Tongue (tissue), 2 donors: ENCODE data around the gene GULP1. TPM values are rescaled to one million over a fixed set of nuclear protein-coding genes. Genes with fewer than 3 reads are reported as not detected.

Experiments used
- DNase-seq: peaks from one replicate; pipeline ENCODE4 v3.0.0-alpha.2; 2015
- total RNA-seq: library from RNA; depleted of rRNA; stranded (reverse); fragments of >200 nt; gene quantifications from one replicate; pipeline ENCODE4 v1.2.3, GENCODE V29; 2014

Gene GULP1
- total RNA-seq, 1 donor from 2014 or later: 62.0 TPM

DNA sequence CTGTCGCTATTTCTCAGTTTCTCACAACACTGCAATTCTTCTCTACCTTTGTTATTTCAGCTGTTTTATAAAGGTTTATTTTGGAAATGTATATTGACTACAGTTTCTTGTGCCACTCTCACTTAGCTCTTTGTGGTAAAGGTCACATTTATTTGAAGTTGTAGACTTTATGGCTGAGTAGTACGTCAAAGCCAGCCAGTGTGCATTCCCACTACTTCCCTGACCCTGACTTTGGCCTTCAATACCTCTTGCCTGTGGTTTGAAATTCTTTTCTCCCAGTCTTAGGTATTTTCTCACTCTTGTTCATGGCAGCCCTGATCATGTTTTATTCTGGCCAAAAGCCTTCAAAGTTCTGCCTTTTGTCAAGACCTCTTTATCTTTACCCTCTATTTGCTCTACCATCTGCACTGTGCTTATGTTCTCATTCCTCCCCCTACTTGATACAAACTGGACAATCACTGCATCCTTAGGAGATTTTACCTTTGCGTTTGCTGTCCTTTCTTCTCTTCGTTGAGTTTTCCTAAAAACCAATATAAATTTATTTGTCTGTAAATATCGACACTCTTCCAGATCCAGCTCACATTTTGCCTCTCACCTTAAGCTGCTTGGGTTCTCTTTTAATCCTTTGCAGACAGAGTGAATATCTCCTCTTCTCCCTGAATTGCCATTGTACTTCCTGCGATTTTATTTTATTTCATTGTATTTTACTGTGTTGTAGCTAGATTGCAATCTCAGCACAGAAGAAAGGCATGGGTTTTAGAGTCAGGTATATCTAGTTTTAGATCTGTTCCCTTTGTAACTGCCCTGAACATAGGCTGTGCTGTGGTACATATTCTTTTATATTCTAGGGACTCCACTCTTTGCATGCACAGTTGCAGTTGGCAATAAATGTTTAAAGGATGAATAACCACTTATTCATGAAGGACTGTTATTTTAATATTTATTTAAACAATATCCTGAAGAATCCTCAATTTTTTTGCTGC is 31.2 kb downstream of the GULP1 start:
- no peak for DNase-seq

DNA sequence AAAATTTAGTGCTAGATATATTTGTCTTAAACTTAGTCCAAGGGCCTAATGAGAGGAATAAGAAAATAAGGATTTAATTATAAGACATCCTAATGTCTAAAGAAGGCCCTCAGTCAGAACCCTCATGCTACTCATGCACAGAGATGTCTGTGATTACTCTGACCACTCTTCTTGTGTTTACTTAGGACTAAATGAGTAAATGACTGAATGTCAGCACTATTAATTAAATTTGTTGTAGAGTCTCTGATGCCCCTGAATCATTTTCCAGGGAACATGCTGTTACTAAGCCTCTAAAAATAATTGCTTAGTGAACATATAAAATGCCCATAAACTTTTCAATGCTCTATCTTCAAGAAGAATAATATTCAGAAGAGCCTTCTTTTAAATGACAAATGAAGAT is 32.4 kb downstream of the GULP1 start:
- no peak for DNase-seq

DNA sequence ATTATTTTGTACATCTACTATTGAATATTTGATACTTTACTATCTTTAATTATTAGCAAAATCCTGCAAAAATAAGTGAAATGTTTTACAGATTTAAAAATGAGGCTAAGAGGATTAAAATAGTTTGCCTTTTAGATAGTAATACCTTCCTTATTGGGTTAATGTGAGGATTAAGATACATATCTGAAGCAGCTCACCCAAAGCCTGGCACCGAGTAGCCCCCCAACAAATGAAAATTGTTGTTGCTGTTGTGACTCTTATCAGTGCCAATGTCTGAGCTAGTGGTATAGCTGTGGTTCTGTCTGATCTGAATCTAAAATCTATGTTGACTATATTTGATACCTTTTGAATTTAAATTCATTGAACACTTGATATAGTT is 34.6 kb downstream of the GULP1 start:
- DNase-seq: no peak

DNA sequence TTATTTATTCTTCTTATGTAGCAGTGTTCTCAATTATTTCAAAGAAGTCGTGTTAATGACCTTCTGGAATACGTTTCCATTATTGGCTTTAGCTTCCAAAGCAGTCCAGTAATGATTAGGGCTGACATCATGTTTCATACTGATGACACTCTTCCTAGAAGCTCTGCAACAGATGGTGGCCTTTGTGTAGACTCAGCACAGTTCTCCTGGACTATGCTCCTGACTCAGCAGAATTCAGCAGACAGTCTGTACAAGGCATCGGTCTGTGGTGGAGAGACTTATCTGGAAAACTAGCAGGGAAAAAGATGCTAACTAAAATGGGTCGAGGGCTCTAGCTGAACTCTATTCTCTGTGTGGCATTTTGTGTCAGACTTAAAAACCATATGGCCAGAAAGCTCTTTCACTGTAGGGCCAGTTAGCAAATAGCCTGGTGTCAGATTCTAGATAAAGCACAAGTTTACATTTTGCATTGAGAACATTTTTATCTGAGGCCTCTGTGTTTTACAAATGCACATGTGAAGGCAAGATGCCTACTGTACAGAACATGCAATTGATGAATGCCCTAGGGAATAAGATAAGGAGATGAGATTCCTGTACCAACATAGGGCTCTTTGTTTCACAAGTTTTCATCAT is 35.1 kb downstream of the GULP1 start:
- DNase-seq: peak; percentile 50

DNA sequence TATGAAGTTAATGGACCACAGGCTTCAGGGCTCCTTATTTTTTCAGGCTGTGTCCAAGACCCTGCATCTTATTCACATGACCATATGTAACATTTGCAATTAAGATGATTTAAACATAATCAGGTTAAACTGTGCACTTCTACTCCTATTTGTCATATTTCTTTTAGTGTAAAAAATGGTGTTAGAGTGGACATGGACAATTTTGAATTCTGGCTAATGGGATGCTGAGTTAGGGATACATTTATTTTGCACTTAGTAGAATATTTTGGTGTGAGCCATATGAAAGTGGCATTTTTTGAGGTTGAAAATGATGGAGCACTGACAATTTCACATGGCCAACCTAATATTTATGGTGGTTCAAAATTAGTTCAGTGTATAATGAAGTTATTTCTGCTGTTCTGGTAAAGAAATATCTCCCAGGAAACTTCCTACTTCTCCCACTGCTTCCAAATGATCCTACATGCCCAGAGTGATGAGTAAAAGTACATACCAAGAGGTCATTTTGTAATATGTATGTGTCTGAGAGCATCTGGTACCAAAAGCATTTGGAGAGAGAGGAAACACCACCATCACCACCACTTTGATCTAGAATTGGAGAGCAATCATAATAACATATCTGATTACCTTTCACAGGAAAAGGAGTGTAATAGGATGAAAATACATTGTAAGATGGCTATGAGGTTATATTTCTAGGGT is 36.0 kb downstream of the GULP1 start:
- no peak for DNase-seq

DNA sequence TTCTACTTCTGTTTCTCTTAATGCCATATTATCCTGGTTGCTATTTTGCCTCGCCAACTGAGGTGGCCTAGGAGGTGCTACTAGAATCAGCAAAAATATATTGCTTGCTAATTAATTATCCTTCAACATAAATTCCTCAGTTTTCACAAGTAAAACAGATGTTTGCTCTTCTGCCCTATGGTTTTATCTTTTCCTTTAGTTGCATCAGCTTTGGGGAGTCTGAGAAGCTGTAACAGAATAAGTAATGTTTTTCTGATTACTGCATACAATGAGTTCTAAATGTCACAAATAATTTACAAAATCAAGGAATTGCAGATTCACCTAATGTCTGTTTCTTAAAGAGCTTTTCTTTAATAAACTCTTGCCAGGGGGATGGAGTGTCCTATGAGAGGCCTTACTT is 36.7 kb downstream of the GULP1 start:
- no peak for DNase-seq

DNA sequence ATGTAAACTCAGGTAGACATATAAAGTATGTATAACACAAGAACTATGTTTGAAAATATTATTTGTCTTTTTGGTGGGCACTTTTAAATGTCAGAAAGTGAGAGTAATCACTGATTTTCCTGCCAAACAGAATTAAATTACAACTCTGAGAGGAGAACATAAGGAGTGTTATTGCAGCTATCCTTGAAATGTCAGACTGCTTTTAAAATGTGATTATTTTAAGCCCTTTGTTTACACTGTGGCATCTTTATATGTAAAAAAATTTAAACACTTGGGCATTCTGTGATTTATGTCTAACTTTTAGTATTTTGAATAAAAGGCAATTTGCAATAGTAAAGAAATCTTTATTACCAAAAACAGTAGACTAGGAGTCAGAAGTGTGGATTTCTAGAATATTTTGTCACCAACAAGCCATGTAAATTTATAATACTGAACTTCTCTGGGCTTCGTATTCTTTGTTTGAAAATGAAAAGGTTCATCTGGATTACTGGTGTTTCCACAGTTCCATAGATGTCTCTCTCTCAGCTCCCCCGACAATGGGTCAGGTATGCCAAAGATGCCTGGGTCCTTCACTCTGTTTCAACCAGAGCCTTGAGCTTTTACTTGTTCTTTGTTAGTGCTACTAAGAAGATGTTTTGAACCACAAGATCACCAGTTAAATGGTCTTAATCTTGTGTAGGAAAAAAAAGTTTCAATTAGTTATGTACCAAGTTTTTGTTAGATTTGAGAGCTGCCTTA is 38.8 kb downstream of the GULP1 start:
- no peak for DNase-seq

DNA sequence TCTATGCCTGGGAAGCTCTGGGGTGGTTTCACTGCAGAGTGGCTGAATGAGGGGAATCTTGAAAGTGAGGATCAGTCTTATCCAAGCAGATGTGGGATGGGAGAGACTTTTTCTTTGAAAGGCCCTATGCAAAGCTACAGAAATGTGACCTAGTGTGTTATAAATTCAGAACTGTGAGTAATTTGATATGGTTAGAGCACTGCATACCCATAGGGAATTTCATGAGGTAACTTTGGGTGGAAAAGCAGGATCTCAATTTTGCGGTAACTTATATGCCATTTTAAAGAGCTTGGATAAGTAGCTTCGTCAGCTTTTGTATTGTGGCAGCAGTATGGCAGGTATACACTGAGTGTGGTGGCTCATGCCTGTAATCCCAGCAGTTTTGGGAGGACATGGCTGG is 40.9 kb downstream of the GULP1 start:
- DNase-seq: no peak

DNA sequence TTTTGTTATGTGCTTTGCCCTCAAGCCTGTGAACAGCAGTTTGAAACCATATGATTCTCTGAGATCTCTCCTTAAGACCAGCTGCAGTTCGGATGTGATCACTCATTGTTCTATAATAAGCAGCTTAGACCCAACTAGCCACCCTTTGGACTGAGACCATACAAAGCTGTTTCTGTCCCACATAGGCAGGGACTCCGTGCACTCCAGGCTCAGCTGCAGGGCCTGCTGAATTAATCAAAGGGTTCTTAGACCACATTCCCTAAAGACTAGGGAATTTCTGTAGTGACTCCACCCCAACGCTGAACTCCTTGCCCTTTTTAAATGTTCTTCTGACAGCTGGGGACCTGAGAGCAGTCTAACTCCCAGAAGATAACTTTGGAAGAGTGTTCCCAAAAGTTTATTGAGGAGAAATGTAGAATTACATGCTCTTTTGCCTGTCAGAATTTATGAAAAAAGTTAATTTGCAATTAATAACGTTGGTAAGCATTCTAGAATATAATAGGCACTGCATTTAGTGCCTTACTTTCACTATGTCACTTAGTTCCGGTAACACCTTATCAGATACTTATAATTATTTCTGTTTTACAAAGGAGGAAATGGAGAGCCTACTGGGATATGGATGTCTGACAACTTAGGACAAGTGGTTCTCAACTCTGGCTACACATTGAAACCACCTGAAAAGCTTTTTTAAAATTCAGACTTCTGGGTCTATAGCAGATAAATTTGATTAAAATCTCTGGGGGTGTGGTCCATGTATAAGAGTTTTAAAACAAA is 42.3 kb downstream of the GULP1 start:
- DNase-seq: peak; percentile 86

DNA sequence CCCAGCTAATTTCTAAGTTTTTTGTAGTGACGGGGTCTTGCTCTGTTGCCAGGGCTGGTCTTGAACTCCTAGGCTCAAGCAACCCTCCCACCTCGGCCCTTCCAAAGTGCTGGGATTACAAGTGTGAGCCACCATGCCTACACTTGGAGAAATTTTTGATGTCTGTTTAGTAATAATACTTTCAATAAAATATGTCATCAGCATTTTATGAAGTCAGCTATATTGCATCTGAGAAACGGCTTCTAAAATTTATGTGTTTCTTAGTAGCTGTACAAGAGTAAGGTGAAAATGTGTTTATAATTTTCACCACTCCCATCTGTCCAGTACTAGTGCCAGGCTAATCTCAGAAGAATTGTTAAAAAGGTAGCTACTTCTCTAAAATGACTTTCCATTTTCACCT is 46.8 kb downstream of the GULP1 start:
- no peak for DNase-seq

DNA sequence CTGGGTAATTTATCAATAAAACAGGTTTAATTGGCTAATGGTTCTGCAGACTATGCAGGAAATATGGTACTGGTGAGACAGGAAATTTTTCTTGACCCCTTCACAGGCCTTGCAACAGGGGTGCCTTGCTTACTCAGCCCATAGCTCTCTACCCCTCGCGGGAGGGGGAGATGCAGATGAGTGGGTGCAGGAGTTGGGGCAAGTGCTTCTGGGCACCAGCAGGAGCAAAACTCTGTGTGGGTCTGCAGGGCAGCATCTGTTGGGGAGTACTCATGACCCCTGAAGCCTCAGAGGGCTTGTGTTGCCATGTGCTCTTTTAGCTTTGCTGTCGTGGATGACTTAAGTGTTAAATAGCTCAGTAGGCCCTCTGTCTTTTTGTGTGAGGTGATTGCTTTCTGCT is 48.6 kb downstream of the GULP1 start:
- no peak for DNase-seq

DNA sequence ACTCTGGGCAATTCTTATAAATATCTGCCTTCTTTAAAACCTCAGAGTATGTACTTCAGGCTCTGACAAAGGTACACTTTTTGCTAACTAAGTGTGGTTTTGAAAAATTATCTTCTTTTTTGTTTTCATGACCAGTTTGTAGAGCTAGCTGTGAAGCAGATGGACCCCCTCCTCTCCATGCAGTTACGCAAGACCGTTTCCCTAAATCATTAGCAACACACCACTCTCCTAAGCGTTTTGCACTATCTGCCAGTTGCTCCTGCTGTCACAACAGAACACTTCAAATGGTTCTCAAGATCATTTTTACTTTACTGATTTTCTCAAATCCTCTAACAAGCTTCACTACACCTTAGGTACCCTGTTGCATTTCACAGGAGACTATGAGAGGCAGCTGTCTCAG is 53.3 kb downstream of the GULP1 start:
- DNase-seq: no peak

DNA sequence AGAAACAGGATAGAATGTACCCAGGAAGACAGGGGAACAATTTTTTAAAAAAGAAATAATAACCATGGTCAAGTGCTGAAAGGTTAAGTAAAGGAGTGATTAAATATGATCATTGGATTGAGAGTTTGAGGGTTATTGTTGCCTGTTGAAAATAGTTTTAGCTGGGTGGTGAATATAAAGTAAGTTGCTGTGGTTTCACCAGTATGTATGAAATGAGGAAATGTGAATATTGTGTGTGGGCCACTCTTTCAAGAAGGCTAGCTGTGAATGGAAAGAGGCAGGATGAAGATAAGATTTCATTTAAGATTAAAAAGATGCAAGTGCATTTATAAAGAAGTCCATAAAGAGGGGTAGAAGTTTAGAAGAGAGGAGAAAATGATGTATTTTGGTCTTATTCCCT is 53.8 kb downstream of the GULP1 start:
- DNase-seq: no peak

DNA sequence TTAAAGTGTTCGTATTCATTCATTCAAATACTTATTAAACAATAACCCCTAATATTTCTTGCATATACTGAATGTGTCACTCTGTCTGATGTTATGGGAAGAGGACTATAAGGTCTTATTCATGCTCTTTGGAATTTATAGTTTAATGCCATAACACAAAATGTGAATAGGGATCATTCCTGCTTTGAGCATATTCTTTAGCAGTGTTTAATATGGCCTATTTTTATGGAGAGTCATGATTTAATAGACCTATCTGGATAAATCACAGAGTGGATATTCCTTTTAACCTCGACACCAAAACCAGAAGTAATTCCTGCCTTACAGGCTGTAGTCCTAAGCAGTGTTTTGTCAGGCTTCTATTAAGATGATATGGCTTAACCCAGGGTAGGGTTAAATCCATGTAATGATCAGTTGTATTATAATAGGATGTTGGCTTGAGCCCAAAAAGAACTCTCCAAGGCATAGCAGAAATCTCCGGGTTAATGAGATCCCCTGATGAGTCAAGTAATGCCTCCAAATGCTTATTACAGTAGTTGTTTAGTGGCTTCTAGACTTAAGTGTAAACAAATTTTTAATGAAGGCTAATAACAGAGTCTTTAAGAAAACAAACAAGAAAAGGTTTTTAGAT is 54.3 kb downstream of the GULP1 start:
- DNase-seq: no peak

DNA sequence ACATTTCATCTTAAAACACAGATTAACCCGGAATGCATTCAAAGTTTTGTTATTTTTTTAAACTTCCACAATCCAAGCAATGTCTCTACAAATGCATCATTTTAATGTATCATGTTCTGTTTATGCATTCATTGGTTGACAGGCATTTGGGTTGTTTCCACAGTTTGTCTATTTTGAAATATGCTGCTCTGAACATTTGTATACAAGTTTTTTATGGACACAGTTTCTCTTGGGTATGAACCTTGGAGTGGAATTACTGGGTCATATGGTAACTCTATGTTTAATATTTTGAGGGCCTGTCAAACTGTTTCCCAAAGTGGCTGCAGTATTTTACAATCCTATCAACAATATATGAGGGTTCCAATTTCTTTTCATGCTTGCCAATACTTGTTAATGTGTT is 57.3 kb downstream of the GULP1 start:
- DNase-seq: peak; percentile 50

DNA sequence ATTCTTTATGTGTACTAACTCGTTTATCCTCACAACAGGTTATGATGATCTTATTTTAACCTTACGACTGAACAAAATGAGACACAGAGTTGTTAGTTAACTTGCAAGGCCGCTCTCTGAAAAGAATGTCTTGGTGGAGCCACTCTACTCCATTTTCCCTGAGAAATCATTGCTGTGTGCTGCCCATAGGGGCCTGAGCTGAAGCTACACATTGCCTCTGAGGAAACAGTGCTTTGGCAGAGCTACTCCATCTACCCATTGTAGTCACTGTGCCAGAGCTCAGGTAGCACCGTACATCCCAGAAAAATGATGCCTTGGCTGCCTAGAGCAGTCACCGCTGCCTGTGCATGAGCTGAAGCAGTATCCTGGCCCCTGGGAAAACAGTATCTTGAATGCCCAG is 61.6 kb downstream of the GULP1 start:
- DNase-seq: no peak

DNA sequence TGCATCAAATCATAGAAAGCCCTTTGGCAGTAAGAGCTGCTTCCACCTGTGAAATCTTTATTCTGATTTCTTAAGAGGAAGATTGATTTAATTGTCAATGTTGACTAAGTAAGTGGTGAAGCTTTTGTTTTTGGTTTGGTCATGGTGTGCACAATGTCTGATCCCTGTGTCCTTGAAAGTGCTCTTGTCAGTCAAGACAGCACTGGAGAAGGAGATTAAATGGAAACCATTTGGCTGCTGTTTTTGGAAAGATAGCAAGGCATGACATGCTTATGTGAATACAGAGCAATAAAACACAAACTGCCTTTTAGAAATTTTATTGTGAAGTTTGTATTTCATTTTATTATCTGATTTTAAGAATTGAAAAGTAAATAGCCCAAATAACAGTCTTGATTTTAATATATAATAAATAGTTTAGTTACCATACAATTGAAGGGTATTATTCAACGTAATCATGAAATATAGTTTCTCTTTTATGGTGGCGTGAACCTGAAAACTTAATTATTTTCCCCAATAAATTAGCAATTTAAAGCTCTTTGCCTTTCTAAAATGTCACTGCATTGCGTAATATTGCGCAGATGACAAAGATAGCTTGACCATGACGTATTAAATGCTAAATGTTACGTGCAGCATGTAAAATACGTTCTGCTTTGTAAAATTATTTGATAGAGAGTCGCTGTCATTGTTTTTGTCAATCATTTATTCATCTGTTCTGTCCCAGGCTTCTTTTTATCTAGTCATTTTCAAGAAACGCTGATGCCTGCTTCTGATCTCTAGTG is 69.0 kb downstream of the GULP1 start:
- no peak for DNase-seq

DNA sequence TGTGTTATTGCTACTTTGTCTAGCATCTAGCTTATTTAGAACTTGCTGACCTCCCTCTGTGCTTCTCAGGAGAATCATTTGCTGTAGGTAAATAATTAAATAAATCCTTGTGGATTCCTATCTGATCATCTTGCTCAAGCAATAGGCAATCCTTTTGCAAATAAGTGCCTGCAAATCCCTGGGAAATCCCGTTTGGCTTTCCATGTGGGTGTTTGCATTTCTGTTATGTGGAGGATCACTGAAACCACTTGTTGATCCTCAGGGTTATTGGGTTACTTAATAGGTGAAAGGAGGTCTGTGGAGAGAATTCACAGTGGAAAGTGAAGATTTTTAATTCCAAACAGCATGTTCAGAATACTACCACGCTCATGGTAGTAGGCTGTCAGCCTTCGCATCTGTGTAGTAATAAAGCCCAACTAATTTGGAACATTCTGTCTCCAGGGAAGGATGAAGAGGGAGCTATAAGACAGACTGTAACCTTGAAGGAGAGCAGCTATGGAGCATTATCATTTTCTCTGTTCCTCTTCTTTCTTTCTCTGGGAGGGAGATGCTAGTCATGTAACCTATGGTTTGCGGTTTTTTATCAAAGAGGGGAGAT is 72.5 kb downstream of the GULP1 start:
- no peak for DNase-seq

DNA sequence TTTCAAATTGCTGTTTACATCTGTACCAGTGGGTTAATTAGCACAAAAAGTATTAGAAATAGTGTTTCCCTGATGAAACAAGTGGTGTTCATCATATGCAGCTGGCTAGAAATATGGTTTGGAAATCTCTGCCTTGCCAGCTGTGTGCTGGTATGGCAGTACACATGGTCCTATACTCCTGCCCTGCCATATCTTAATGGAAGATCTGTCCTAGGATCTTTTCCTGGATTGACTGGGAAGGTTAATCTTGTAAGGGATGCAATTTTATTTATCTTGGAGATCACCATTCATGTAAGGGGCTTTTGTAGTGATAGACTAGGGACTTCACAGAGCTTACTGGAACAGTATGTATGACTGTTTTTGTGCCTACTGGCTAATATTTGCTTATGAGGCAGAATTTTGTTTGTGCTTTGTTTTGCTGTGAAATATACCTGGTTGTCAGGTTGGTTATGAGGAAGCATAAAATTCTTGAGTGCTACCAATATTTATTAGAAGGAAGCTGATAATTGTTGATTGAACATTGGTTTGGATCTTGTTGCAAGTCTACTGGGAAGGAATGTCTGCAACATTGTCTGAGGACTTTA is 73.5 kb downstream of the GULP1 start:
- DNase-seq: no peak

DNA sequence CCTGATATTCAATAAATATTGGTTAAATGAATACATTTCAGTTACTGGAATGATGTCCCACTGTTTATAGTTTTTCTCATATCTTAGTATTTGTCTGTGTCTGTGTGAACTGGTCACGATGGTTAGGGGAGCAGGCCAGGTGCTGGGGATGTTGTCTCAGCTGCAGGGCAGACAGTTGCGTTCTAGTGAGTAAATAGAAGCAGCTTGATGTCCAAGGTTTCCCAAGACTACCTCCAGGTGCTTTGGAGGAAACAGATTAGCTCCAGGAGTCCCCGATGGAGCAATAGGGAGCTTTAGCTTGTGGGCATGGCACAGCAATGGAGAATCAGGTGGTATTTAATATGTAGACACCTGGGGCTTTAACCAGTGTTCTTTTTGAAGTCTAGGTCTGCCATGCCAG is 75.5 kb downstream of the GULP1 start:
- no peak for DNase-seq
